Epithelial cell of proximal tubule (primary cell): Measurements from ENCODE around the gene HHIPL1. TPM values are rescaled to one million over a fixed set of nuclear protein-coding genes. Genes with fewer than 3 reads are reported as not detected.

Experiments used
- DNase-seq: peaks from one replicate; pipeline ENCODE4 v3.0.0-alpha.2; 2011; ENCODE audit warnings: low read depth
- H3K4me3 ChIP-seq: 2 replicates; pipeline ENCODE4 v1.5.1; 2011; ENCODE audit warnings: low read depth, mild to moderate bottlenecking, low read length
- total RNA-seq: library from RNA; depleted of rRNA; stranded (reverse); fragments of >200 nt; gene quantifications from 2 replicates; pipeline ENCODE4 v1.2.3, GENCODE V29; 2015
- TF ChIP-seq, protein P1 (sequence below): conservative IDR thresholded peaks from 2 replicates; pipeline ENCODE4 v1.5.1; 2012; ENCODE audit warnings: low read depth, mild to moderate bottlenecking, low read length

Gene HHIPL1
- total RNA-seq, 1 donor from 2014 or later: 4.9 TPM

DNA sequence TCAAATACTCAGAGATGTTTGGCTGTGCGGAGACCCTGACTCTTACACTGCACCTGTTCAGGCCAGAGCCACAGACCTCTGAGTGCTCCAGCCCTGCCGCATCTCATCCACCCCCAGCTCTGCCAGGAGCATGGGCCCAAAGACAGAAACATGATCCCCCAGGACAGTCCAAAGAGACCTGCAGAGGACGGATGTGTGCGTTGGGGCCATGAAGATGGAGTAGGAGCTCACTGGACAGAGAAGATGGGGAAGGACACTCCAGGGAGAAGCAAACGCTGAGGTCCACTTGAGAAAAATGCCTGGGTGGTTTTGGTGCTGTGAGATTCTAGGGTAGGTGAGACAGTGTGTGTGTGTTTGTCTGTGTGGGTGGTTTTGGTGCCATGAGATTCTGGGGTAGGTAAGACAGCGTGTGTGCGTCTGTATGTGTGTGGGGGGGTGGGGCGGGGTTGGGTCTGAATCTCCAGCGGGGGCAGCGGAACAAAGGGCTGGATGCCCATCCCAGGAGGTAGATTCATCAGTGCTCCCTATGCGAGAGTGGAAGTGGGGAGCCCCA is 818 bp upstream of the HHIPL1 start:
- TF ChIP-seq, protein P1, sequence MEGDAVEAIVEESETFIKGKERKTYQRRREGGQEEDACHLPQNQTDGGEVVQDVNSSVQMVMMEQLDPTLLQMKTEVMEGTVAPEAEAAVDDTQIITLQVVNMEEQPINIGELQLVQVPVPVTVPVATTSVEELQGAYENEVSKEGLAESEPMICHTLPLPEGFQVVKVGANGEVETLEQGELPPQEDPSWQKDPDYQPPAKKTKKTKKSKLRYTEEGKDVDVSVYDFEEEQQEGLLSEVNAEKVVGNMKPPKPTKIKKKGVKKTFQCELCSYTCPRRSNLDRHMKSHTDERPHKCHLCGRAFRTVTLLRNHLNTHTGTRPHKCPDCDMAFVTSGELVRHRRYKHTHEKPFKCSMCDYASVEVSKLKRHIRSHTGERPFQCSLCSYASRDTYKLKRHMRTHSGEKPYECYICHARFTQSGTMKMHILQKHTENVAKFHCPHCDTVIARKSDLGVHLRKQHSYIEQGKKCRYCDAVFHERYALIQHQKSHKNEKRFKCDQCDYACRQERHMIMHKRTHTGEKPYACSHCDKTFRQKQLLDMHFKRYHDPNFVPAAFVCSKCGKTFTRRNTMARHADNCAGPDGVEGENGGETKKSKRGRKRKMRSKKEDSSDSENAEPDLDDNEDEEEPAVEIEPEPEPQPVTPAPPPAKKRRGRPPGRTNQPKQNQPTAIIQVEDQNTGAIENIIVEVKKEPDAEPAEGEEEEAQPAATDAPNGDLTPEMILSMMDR: no peak
- no peak overlapping the region for H3K4me3 ChIP-seq

DNA sequence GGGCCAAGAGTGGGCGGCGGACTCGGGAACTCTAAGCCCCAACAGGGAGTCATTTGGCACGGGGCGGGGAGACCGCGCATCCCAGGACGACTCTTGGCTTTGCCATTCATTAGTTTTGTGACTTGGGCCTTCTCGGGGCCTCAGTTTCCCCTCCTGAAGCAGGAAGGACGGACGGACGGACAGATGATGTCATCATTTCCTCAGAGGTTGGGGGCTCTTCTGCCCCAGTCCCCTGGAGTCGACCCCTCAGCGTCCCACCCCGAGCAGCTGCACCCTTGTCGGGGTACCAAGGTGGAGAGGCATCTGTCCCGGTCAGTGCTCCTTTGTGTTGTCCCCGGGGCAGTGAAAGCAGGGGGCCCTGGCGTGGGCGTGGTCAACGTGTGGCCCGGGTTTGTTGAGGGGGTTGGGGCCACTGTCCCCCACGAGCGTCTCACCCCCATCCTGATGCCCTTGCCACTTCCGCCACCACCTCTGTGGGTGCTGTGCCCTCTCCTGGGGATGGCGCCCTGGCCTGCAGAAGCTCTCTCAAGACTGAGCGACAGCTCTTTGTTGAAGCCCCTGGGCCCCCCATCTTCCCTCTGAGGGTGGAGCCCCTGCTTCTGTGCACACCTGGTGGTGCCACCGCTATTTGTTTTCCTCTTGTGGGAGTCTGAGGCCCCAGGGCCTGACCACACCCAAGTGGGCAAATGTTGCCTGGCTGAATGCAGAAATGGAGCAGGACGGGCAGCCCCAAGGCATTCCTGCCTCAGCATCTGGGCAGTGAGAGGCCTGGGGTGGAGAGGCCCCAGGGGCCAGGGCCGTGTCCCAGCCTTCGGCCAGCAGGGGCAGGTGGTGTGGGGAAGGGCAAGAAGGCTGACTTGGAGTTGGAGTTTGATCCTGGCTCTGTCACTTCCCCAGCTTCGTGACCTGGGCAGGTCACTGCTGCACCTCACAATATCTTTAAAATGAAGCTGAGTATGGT is 896 bp downstream of the HHIPL1 start:
- TF ChIP-seq, protein P1: no peak
- no peak for DNase-seq
- H3K4me3 ChIP-seq: peak overlapping the region; percentile 38

More for the DNA sequence above, 818 bp upstream of the HHIPL1 start:
- no peak for DNase-seq

DNA sequence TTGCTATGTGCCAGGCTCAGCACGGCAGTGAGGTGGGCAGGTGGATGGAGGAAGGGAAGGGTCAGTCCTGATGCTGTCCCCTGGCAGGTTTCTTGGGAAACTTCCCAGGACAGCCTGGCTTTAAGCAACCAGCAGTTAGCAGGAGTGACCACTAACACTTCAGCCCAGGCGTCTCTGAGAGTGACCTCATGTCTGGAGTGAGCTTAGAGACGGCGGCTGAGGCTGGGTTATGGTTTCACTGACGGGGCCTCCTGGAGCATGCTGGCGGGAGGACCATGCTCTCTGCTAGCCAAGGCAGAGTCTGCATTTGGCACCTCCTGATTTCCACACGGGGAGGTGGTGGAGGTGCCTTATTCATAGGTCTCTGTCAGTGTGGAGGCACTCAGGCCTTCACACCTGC is 2.5 kb downstream of the HHIPL1 start:
- TF ChIP-seq, protein P1: no peak
- DNase-seq: no peak
- H3K4me3 ChIP-seq: no peak overlapping the region

DNA sequence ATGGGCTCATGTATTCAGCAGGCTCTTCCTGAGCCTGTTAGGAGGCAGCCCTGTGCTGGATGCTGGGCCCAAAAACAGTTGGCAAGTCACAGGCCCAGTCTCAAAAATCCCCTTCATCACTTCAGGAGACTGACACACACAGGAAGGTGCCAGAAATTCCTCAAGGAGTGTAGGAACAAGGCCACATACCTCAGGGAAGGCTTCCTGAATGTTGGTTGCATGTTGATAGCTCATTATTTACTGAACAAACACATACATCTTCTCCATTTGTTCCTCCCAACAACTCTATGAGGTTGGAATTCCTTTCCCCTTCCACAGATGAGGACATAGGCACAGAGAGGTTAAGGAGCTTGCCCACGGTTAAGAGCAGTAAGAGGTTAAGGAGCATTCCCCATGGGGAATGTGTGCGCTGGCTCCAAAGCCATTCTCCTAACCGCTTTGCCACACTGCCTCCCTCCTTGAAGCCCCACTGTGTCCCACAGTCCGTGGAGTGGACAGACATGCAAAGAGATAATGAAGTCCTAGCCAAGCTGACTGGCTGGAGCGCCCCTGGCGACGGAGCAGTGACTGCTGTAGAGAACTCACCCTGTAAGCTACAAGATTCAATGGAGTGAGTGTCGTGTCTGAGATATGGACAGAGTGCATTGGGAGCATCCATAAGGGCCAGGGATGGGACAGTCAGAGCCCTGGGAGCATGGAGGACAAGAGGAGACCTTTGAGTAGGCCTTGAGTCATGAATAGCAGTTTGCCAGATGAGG is 3.3 kb downstream of the HHIPL1 start:
- no peak for DNase-seq
- TF ChIP-seq, protein P1: no peak
- H3K4me3 ChIP-seq: no peak overlapping the region

DNA sequence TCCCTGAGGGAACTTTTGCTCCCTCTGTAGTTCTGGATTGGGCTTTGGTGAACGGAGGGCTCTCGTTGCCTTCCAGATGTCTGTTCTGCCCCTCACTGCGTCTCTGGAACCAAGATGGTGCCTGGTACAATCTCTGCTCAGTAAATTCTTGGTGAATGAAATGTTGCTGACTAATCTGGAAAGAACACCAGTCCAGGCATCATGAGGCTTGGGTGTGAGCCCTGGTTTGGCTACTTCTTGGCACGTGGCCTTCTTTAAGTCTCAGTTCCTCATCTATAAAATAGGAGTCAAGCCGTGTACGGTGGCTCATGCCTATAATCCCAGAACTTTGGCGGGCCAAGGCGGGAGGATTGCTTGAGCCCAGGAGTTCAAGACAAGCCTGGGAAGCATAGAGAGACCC is 4.3 kb downstream of the HHIPL1 start:
- no peak overlapping the region for H3K4me3 ChIP-seq
- no peak for DNase-seq
- TF ChIP-seq, protein P1: no peak

DNA sequence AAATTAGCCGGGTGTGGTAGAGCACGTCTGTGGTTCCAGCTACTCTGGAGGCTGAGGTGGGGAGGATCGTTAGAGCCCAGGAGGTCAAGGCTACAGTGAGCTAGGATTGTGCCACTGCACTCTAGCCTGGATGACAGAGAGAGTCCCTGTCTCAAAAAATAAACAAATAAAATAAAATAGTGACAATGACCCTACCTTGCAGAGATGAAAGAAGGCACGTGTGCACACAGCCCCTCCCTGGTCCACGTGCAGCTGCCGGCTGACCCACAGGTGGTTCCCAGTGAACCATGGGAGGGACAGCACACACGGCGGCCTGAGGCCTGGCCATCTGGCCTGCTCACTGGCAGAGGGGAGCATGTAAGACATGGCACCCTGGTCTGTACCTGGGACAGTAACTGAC is 4.7 kb downstream of the HHIPL1 start:
- no peak for DNase-seq
- H3K4me3 ChIP-seq: no peak overlapping the region
- TF ChIP-seq, protein P1: no peak
